AG04450 (cell line): ENCODE results near the gene MOXD1. TPM values are rescaled to one million over a fixed set of nuclear protein-coding genes. Genes with fewer than 3 reads are reported as not detected.

Source experiments
- CTCF ChIA-PET: fragments of 300-600, 350-600 bp; formaldehyde crosslinking; extraction: SDS; loops from one replicate; lab custom pipeline; 2022; ENCODE audit warnings: antibody characterized with exemption, inconsistent platforms; lab: Charles Lee
- POLR2A ChIA-PET: fragments of 350-600 bp; formaldehyde crosslinking; extraction: SDS; loops from one replicate; lab custom pipeline; 2021; ENCODE audit warnings: antibody characterized with exemption, inconsistent platforms; lab: Yijun Ruan, JAX
- DNase-seq: peaks from one replicate; pipeline ENCODE4 v3.0.0-alpha.2; 2011; ENCODE audit warnings: low read depth, low spot score
- H3K27ac ChIP-seq: one replicate; pipeline ENCODE4 v1.5.1; 2012; ENCODE audit warnings: low read depth, low read length, control low read depth
- H3K27me3 ChIP-seq: one replicate; pipeline ENCODE4 v1.6.0; 2012; ENCODE audit warnings: low read length; ENCODE audit not compliant: control insufficient read depth, insufficient read depth
- H3K4me3 ChIP-seq: 2 replicates; pipeline ENCODE4 v1.5.1; 2011; ENCODE audit warnings: mild to moderate bottlenecking, low read depth, low read length, control low read depth
- H3K9me3 ChIP-seq: 2 replicates; pipeline ENCODE4 v1.5.1; 2012; ENCODE audit warnings: low read length; ENCODE audit not compliant: control insufficient read depth, insufficient read depth
- CTCF ChIP-seq: IDR thresholded peaks from 2 replicates; pipeline ENCODE4 v1.5.1; 2011; ENCODE audit warnings: low read depth, low read length, control low read depth, inconsistent platforms
- polyA plus RNA-seq: library from polyadenylated mRNA; depleted of rRNA; stranded (reverse); fragments of >200 nt; gene quantifications from 2 replicates; pipeline ENCODE4 v1.2.3, GENCODE V29; 2011

MOXD1 gene
- polyA plus RNA-seq, 1 experiment, result 67.5 TPM

DNA sequence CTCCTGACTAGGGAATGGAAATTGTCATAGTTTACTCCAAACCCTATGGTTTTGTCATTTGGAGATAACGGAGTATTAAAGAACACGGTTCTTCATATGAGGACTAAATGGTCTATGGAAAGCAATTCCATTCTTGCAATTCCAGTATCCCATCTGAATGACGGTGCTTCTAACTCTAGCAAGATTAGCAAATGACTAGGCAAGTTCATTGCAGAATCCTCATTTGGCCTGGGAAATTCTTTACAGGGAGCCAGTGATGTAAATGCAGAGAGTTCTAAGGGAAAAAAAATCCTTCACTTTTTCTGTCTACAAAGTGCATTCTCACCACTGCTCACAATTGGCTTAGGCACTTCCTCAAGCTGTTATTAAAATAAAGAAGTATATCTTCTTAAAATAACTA lies 111.5 kb downstream of the MOXD1 start:
- no peak for DNase-seq
- Histone ChIP-seq H3K9me3 (no peaks in the 10 kb centered on the region), H3K27me3 (no peaks in the 10 kb centered on the region), H3K27ac (no peak overlapping the region), H3K4me3 (no peak overlapping the region)
- no peak for TF ChIP-seq CTCF
- POLR2A ChIA-PET, result no interaction called here
- CTCF ChIA-PET, result interaction anchor here (1.2 to 6.1 kb wide), 7 partner anchors 8 to 375 kb away, joined by 5 to 179 read pairs (median 7); no protein-coding TSS in a partner anchor

GRCh38 chr6:132287101-132287500 lies 114.2 kb downstream of the MOXD1 start:
- H3K27me3 ChIP-seq, result no peaks in the 10 kb centered on the region
- no peak for DNase-seq
- CTCF ChIA-PET, result interaction anchor here (1.5 to 4.2 kb wide), 3 partner anchors 11 to 372 kb away, joined by 4 to 24 read pairs (median 17); no protein-coding TSS in a partner anchor
- H3K9me3 ChIP-seq, result no peaks in the 10 kb centered on the region
- no peak overlapping the region for H3K4me3 ChIP-seq
- no peak for TF ChIP-seq CTCF
- POLR2A ChIA-PET, result no interaction called here
- H3K27ac ChIP-seq, result no peak overlapping the region

GRCh38 chr6:132286298-132287019 lies 114.8 kb downstream of the MOXD1 start:
- ChIA-PET POLR2A (interaction anchor here (0.7 kb wide), 1 partner anchor 155 kb away, joined by 4 read pairs; no protein-coding TSS in a partner anchor), CTCF (interaction anchor here (2.9 to 4.2 kb wide), 2 partner anchors 12 to 371 kb away, joined by 17 to 24 read pairs; no protein-coding TSS in a partner anchor)
- no peaks in the 10 kb centered on the region for H3K9me3 ChIP-seq
- DNase-seq, result no peak
- no peak for TF ChIP-seq CTCF
- no peak overlapping the region for H3K27ac ChIP-seq
- no peaks in the 10 kb centered on the region for H3K27me3 ChIP-seq
- H3K4me3 ChIP-seq, result no peak overlapping the region

DNA sequence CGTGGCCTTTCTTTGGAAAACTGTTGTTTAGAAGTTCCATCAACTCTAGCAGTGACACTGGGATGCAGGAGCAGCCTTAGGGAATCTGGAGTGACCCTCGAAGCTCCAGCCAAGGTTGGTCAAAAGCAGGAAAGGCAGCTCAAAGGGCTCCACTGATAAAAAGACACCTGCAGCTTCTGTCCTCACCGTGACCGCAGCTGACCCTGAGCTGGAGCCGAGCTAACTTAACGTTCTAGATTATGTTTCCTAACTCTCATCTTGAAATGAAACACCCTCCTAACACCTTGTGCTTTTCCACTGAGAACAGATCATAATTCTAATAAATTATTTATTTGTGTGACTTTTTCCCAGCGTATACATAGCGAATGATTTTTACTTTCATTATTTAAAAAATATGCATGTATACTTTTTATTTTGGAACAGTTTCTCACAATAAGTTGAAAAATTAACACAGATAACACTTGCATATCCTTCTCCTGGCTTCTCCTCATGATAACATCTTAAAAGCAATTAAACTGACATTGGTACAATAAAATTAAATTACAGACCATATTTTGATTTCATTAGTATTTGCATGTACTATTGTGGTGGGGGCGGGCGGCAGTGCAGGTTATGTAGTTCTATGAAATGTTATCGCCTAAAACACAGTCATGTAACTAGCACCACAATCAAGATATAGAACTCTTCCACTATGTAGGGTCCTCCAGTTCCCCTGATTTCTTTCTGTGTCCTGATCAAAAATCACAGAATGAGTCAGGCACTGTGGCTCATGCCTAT lies 116.1 kb downstream of the MOXD1 start:
- POLR2A ChIA-PET, result no interaction called here
- no peak for TF ChIP-seq CTCF
- Histone ChIP-seq H3K4me3 (no peak overlapping the region), H3K27me3 (no peaks in the 10 kb centered on the region), H3K27ac (no peak overlapping the region), H3K9me3 (no peaks in the 10 kb centered on the region)
- CTCF ChIA-PET, result interaction anchor here (0.9 to 1.9 kb wide), 3 partner anchors 11 to 370 kb away, joined by 3 to 7 read pairs (median 6); no protein-coding TSS in a partner anchor
- no peak for DNase-seq
